Trophoblast cell (in vitro differentiated cells and primary cell): ENCODE results near the gene CADM2.

ENCODE experiments used
- DNase-seq, 2 donors: peaks; one replicate each; pipeline ENCODE4 v3.0.0-alpha.2; 2016
- H2AFZ ChIP-seq: 2 replicates; pipeline ENCODE4 v1.6.1; 2013; ENCODE audit warnings: low read length, moderate library complexity, mild to moderate bottlenecking; ENCODE audit not compliant: insufficient read depth, poor library complexity
- H2AK5ac ChIP-seq: 2 replicates; pipeline ENCODE4 v1.6.1; 2013; ENCODE audit warnings: mild to moderate bottlenecking, low read length
- H2BK120ac ChIP-seq: 2 replicates; pipeline ENCODE4 v1.6.1; 2013; ENCODE audit warnings: low read length, mild to moderate bottlenecking, moderate library complexity; ENCODE audit not compliant: insufficient read depth, poor library complexity
- H2BK12ac ChIP-seq: 2 replicates; pipeline ENCODE4 v1.6.1; 2013; ENCODE audit warnings: mild to moderate bottlenecking, low read length, moderate library complexity
- H2BK5ac ChIP-seq: 2 replicates; pipeline ENCODE4 v1.6.1; 2013; ENCODE audit warnings: low read length, low read depth, moderate library complexity, mild to moderate bottlenecking; ENCODE audit not compliant: poor library complexity
- H3K14ac ChIP-seq: 2 replicates; pipeline ENCODE4 v1.6.1; 2013; ENCODE audit warnings: mild to moderate bottlenecking, low read length
- H3K18ac ChIP-seq: 2 replicates; pipeline ENCODE4 v1.6.1; 2013; ENCODE audit warnings: mild to moderate bottlenecking, low read length
- H3K23ac ChIP-seq: 2 replicates; pipeline ENCODE4 v1.6.1; 2013; ENCODE audit warnings: low read length
- H3K27ac ChIP-seq: 2 replicates; pipeline ENCODE4 v1.5.1; 2013; ENCODE audit warnings: low read depth, mild to moderate bottlenecking, inconsistent platforms, low read length, moderate library complexity
- H3K27me3 ChIP-seq: 2 replicates; pipeline ENCODE4 v1.6.1; 2013; ENCODE audit warnings: inconsistent platforms, mild to moderate bottlenecking, low read length, moderate library complexity; ENCODE audit not compliant: insufficient read depth
- H3K36me3 ChIP-seq, 2 experiments: 1 replicate in 1 of 2; 2 replicates in 1 of 2; pipeline ENCODE4 v1.6.1; 2013; ENCODE audit warnings: low read length in 2 of 2, mild to moderate bottlenecking in 2 of 2, moderate library complexity in 1 of 2; ENCODE audit not compliant: insufficient read depth in 2 of 2, control insufficient read depth in 1 of 2
- H3K4ac ChIP-seq: 2 replicates; pipeline ENCODE4 v1.6.1; 2013; ENCODE audit warnings: low read depth, mild to moderate bottlenecking, low read length, moderate library complexity
- H3K4me1 ChIP-seq, 2 experiments: 1 replicate in 1 of 2; 2 replicates in 1 of 2; pipeline ENCODE4 v1.6.1; 2013; ENCODE audit warnings: low read length in 2 of 2, mild to moderate bottlenecking in 2 of 2, moderate library complexity in 1 of 2; ENCODE audit not compliant: insufficient read depth in 2 of 2, control insufficient read depth in 1 of 2
- H3K4me2 ChIP-seq: 2 replicates; pipeline ENCODE4 v1.6.1; 2013; ENCODE audit warnings: inconsistent platforms, mild to moderate bottlenecking, low read length, moderate library complexity
- H3K4me3 ChIP-seq: 2 replicates; pipeline ENCODE4 v1.5.1; 2013; ENCODE audit warnings: mild to moderate bottlenecking, low read depth, low read length, inconsistent platforms
- H3K79me1 ChIP-seq: one replicate; pipeline ENCODE4 v1.6.1; 2013; ENCODE audit warnings: low read length
- H3K79me2 ChIP-seq: 2 replicates; pipeline ENCODE4 v1.6.1; 2013; ENCODE audit warnings: low read length, mild to moderate bottlenecking; ENCODE audit not compliant: control insufficient read depth, insufficient read depth, poor library complexity
- H3K9ac ChIP-seq: 2 replicates; pipeline ENCODE4 v1.6.1; 2013; ENCODE audit warnings: mild to moderate bottlenecking, low read length
- H3K9me3 ChIP-seq: 2 replicates; pipeline ENCODE4 v1.6.1; 2013; ENCODE audit warnings: low read depth, mild to moderate bottlenecking, control low read depth, inconsistent platforms, low read length; ENCODE audit not compliant: insufficient read depth
- H4K12ac ChIP-seq: 2 replicates; pipeline ENCODE4 v1.6.1; 2013; ENCODE audit warnings: low read depth, mild to moderate bottlenecking, low read length, moderate library complexity
- H4K8ac ChIP-seq: 2 replicates; pipeline ENCODE4 v1.6.1; 2013; ENCODE audit warnings: low read depth, mild to moderate bottlenecking, low read length, moderate library complexity
- H4K91ac ChIP-seq: one replicate; pipeline ENCODE4 v1.6.1; 2013; ENCODE audit warnings: low read depth, mild to moderate bottlenecking, low read length, moderate library complexity
- WGBS: extraction: QIAGEN DNeasy Blood & Tissue Kit; methylation state at CpG from one replicate; pipeline ENCODE4 v1.1.7; 2013; ENCODE audit warnings: missing lambda C conversion rate; ENCODE audit not compliant: insufficient read length, insufficient coverage; ENCODE audit errors: extremely low coverage; 5-methylcytosine and 5-hydroxymethylcytosine counted together

The CADM2 gene

GRCh38 chr3:85259748-85260147 is 301.0 kb downstream of the CADM2 start:
- Histone ChIP-seq H4K91ac (no peak overlapping the region), H3K23ac (no peak overlapping the region), H3K27ac (no peak overlapping the region), H3K4me1 (no peaks in the 10 kb centered on the region), H3K4ac (no peak overlapping the region), H3K9ac (no peak overlapping the region), H4K8ac (no peak overlapping the region), H3K4me3 (no peak overlapping the region), H3K27me3 (no peaks in the 10 kb centered on the region), H2AK5ac (no peak overlapping the region), H2BK120ac (no peak overlapping the region), H4K12ac (no peak overlapping the region), H3K79me2 (no peaks in the 10 kb centered on the region), H3K79me1 (no peaks in the 10 kb centered on the region), H2BK12ac (no peak overlapping the region), H3K9me3 (no peaks in the 10 kb centered on the region), H2BK5ac (no peak overlapping the region), H2AFZ (no peak overlapping the region), H3K18ac (no peak overlapping the region), H3K4me2 (no peak overlapping the region), H3K36me3 (no peaks in the 10 kb centered on the region), H3K14ac (no peak overlapping the region)
- no CpG with 5 or more reads among the region's 2 CpGs for WGBS
- DNase-seq, result no peak

GRCh38 chr3:85264381-85264780 is 305.6 kb downstream of the CADM2 start:
- Histone ChIP-seq H2BK5ac (no peak overlapping the region), H3K4me3 (no peak overlapping the region), H3K79me2 (no peaks in the 10 kb centered on the region), H3K36me3 (no peaks in the 10 kb centered on the region), H2BK12ac (no peak overlapping the region), H4K8ac (no peak overlapping the region), H2BK120ac (no peak overlapping the region), H3K9ac (no peak overlapping the region), H3K4me2 (no peak overlapping the region), H3K4me1 (no peaks in the 10 kb centered on the region), H2AFZ (no peak overlapping the region), H3K4ac (no peak overlapping the region), H3K27ac (no peak overlapping the region), H3K23ac (no peak overlapping the region), H4K12ac (no peak overlapping the region), H4K91ac (no peak overlapping the region), H2AK5ac (no peak overlapping the region), H3K79me1 (no peaks in the 10 kb centered on the region), H3K27me3 (no peaks in the 10 kb centered on the region), H3K14ac (no peak overlapping the region), H3K9me3 (no peaks in the 10 kb centered on the region), H3K18ac (no peak overlapping the region)
- WGBS, result no CpG with 5 or more reads among the region's 1 CpG
- DNase-seq, result no peak

GRCh38 chr3:85270488-85270887 is 311.7 kb downstream of the CADM2 start:
- no peaks in the 10 kb centered on the region for H3K27me3 ChIP-seq
- H3K27ac ChIP-seq, result no peak overlapping the region
- no peak overlapping the region for H2BK5ac ChIP-seq
- no peak overlapping the region for H3K4me2 ChIP-seq
- WGBS, result no CpG with 5 or more reads among the region's 1 CpG
- H2AK5ac ChIP-seq, result no peak overlapping the region
- no peaks in the 10 kb centered on the region for H3K79me1 ChIP-seq
- H3K18ac ChIP-seq, result no peak overlapping the region
- no peak overlapping the region for H3K9ac ChIP-seq
- H3K9me3 ChIP-seq, result no peaks in the 10 kb centered on the region
- no peaks in the 10 kb centered on the region for H3K79me2 ChIP-seq
- H3K4me3 ChIP-seq, result no peak overlapping the region
- H2BK12ac ChIP-seq, result no peak overlapping the region
- H3K14ac ChIP-seq, result no peak overlapping the region
- no peak overlapping the region for H3K23ac ChIP-seq
- no peak overlapping the region for H2AFZ ChIP-seq
- no peak for DNase-seq
- no peaks in the 10 kb centered on the region for H3K4me1 ChIP-seq
- no peak overlapping the region for H4K12ac ChIP-seq
- no peaks in the 10 kb centered on the region for H3K36me3 ChIP-seq
- H4K8ac ChIP-seq, result no peak overlapping the region
- H2BK120ac ChIP-seq, result no peak overlapping the region
- no peak overlapping the region for H4K91ac ChIP-seq
- H3K4ac ChIP-seq, result no peak overlapping the region

- H3K18ac ChIP-seq, result no peak overlapping the region
- no peaks in the 10 kb centered on the region for H3K79me2 ChIP-seq
- H3K14ac ChIP-seq, result no peak overlapping the region
- H3K27ac ChIP-seq, result no peak overlapping the region
- no peak overlapping the region for H4K8ac ChIP-seq
- H2BK12ac ChIP-seq, result no peak overlapping the region
- H2BK120ac ChIP-seq, result no peak overlapping the region
- no peak overlapping the region for H3K4me3 ChIP-seq
- no peak overlapping the region for H2AFZ ChIP-seq
- no peak overlapping the region for H3K9ac ChIP-seq
- no peak overlapping the region for H4K12ac ChIP-seq
- H3K79me1 ChIP-seq, result no peaks in the 10 kb centered on the region
- no peak for DNase-seq
- no peak overlapping the region for H3K4me2 ChIP-seq
- no peaks in the 10 kb centered on the region for H3K4me1 ChIP-seq
- no peak overlapping the region for H3K4ac ChIP-seq
- H2BK5ac ChIP-seq, result no peak overlapping the region
- no peaks in the 10 kb centered on the region for H3K36me3 ChIP-seq
- no peaks in the 10 kb centered on the region for H3K9me3 ChIP-seq
- H3K23ac ChIP-seq, result no peak overlapping the region
- H3K27me3 ChIP-seq, result no peaks in the 10 kb centered on the region
- no peak overlapping the region for H4K91ac ChIP-seq
- no peak overlapping the region for H2AK5ac ChIP-seq
These were observed 313.1 kb downstream of the CADM2 start for GRCh38 chr3:85271911-85272310.

- H2BK12ac ChIP-seq, result no peak overlapping the region
- no peak overlapping the region for H3K23ac ChIP-seq
- no peak overlapping the region for H4K91ac ChIP-seq
- no peak overlapping the region for H2BK5ac ChIP-seq
- no peak overlapping the region for H2BK120ac ChIP-seq
- no peak overlapping the region for H3K4me2 ChIP-seq
- H3K18ac ChIP-seq, result no peak overlapping the region
- H3K36me3 ChIP-seq, result no peaks in the 10 kb centered on the region
- no peak overlapping the region for H2AFZ ChIP-seq
- no peak overlapping the region for H3K4me3 ChIP-seq
- H3K4ac ChIP-seq, result no peak overlapping the region
- H3K9me3 ChIP-seq, result no peaks in the 10 kb centered on the region
- H3K4me1 ChIP-seq, result no peaks in the 10 kb centered on the region
- H3K79me2 ChIP-seq, result no peaks in the 10 kb centered on the region
- no peak overlapping the region for H4K8ac ChIP-seq
- no peak overlapping the region for H3K27ac ChIP-seq
- H2AK5ac ChIP-seq, result no peak overlapping the region
- H3K79me1 ChIP-seq, result no peaks in the 10 kb centered on the region
- H3K9ac ChIP-seq, result no peak overlapping the region
- no peak overlapping the region for H4K12ac ChIP-seq
- H3K14ac ChIP-seq, result no peak overlapping the region
- no peaks in the 10 kb centered on the region for H3K27me3 ChIP-seq
- no peak for DNase-seq
These were observed 329.5 kb downstream of the CADM2 start for GRCh38 chr3:85288257-85288656.
